WTC11 (cell line): ENCODE data around the gene FKBP1A.

Source experiments
- CTCF ChIP-seq: fragments of 200-600 bp; IDR thresholded peaks from 2 replicates; pipeline ENCODE4 v1.8.0; 2022; ENCODE audit warnings: antibody characterized with exemption
- ZNF317 ChIP-seq: sonication (generic); formaldehyde crosslinking; IDR thresholded peaks from 2 replicates; pipeline ENCODE4 v1.8.1; 2023; ENCODE audit warnings: low read depth, mild to moderate bottlenecking, moderate library complexity, missing genetic modification reagents, borderline replicate concordance
- ZNF396 ChIP-seq: fragments of 250-450 bp; sonication (Bioruptor Pico); IDR thresholded peaks from 2 replicates; pipeline ENCODE4 v1.8.0; 2021; ENCODE audit warnings: mild to moderate bottlenecking, moderate library complexity, borderline replicate concordance

GRCh38 chr20:1321654-1321939 lies 71.3 kb downstream of the FKBP1A start:
- TF ChIP-seq CTCF (no peak), ZNF396 (no peak), ZNF317 (no peak)
